GM12872 (cell line): ENCODE results near the gene POLA1.

Source experiments
- CTCF ChIP-seq: IDR thresholded peaks from 3 replicates; pipeline ENCODE4 v1.5.1; 2011; ENCODE audit warnings: low read depth, mild to moderate bottlenecking, low read length, moderate library complexity; ENCODE audit not compliant: insufficient read depth

POLA1 gene

DNA sequence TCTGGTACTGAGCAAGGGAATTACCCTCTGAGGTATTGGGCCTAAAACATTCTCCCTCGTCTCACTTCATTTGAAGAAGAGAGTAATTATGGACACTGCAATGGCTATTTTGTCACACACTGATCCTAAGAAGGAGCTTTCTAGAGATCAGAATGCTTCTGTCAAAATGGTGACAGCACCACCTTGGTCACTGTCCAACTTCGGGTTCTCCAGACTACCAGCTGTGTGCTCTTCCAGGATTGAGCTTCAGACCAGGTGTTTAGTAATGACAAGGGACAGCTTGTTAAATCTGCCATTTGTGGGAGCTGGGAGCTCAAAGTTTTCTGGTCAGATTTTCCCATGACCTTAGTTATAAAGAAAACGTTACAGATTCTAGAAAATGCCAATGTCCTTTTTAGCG lies 105.4 kb downstream of the POLA1 start:
- no peak for TF ChIP-seq CTCF

DNA sequence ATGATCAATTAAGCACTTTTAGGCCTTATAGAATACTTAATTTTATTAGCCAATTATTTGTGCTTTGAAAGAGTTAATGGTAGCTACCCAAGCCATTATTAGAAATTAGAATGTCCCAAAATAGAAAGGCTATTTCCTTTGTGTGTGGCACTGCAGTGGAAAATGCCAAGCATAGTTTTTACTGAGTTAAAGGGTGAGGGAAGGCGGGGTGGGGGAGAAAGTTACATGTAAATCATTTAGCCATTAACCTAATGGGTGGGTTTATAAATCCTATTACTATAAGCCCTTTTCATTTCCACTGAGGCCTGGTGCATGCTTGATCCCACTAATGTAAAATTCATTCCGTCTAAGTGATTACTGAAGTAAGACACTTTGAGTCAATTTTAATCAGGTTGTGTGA lies 105.8 kb downstream of the POLA1 start:
- TF ChIP-seq CTCF, result no peak

- TF ChIP-seq CTCF, result no peak
Observed at GRCh38 chrX:24805201-24805600, 111.5 kb downstream of the POLA1 start.

- no peak for TF ChIP-seq CTCF
Observed at GRCh38 chrX:24828147-24828546, 134.4 kb downstream of the POLA1 start.

- TF ChIP-seq CTCF, result no peak
Observed at GRCh38 chrX:24828600-24828999, 134.9 kb downstream of the POLA1 start.

DNA sequence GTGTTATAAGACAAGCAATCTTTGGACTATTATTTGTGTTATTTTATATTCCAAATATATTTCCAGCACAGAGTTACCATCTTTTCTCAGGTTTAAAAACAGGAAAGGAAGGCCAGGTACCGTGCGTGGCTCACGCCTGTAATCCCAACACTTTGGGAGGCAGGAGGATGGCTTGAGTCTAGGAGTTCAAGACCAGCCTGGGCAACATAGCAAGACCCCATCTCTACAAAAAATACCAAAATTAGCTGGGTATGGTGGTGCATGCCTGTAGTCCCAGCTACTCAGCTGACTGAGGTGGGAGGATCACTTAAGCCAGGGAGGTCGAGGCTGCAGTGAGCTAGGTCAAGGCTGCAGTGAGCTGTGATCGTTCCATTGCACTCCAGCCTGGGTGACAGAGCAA lies 140.0 kb downstream of the POLA1 start:
- no peak for TF ChIP-seq CTCF

- TF ChIP-seq CTCF, result no peak
Observed at GRCh38 chrX:24837966-24838365, 144.2 kb downstream of the POLA1 start.

DNA sequence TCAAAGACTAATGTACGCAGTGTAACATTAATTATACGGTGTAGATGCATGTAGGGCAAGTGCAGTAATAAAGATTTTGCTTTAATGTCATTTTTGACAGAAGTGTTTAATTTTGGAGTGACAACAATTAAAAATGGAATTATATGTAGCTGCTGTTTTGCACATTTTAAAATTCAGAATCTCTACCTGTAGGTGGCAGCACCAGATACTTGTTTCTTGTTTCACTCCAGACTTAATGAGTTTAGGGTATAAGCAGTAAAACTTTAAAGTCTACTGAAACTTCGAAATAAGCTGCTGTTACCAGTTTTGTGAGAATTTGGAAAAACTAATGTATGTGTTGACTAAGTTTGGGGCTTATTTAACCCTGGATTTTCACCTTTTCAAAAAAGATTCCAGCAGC lies 144.9 kb downstream of the POLA1 start:
- TF ChIP-seq CTCF, result peak; percentile 32; the same call in 1 of the 3 replicates
